Ectodermal cell (in vitro differentiated cells): ENCODE results near the gene TPRG1L.

ENCODE experiments used
- H3K27ac ChIP-seq: 2 replicates; pipeline ENCODE4 v1.7.0; 2013; ENCODE audit warnings: mild to moderate bottlenecking, low read depth, low read length; ENCODE audit not compliant: insufficient read depth, poor library complexity, severe bottlenecking
- H3K27me3 ChIP-seq: 2 replicates; pipeline ENCODE4 v1.7.0; 2013; ENCODE audit warnings: mild to moderate bottlenecking, low read length; ENCODE audit not compliant: insufficient read depth, control insufficient read depth, poor library complexity, severe bottlenecking
- H3K36me3 ChIP-seq: one replicate; pipeline ENCODE4 v1.7.0; 2013; ENCODE audit warnings: low read length; ENCODE audit not compliant: control insufficient read depth, insufficient read depth
- H3K4me1 ChIP-seq: one replicate; pipeline ENCODE4 v1.7.0; 2013; ENCODE audit warnings: low read length; ENCODE audit not compliant: control insufficient read depth, insufficient read depth
- H3K4me3 ChIP-seq: 2 replicates; pipeline ENCODE4 v1.7.0; 2013; ENCODE audit warnings: low read depth, low read length, control low read depth; ENCODE audit not compliant: insufficient read depth
- H3K9me3 ChIP-seq: 2 replicates; pipeline ENCODE4 v1.7.0; 2013; ENCODE audit warnings: mild to moderate bottlenecking, low read length, moderate library complexity; ENCODE audit not compliant: control insufficient read depth
- WGBS, 2 experiments: methylation state at CpG; one replicate each; pipeline ENCODE4 v1.1.7; 2013; ENCODE audit warnings: missing lambda C conversion rate in 2 of 2; 5-methylcytosine and 5-hydroxymethylcytosine counted together

TPRG1L gene

GRCh38 chr1:3600354-3600753, 24.5 kb upstream of the TPRG1L start:
- no peaks in the 10 kb centered on the region for H3K9me3 ChIP-seq
- peaks cover 27% of the 10 kb centered on the region for H3K4me1 ChIP-seq
- WGBS, 2 experiments, result 91 to 92% methylated on average over 10 of the region's 10 CpGs
- H3K27ac ChIP-seq, result no peak overlapping the region
- no peaks in the 10 kb centered on the region for H3K27me3 ChIP-seq
- no peak overlapping the region for H3K4me3 ChIP-seq
- H3K36me3 ChIP-seq, result no peaks in the 10 kb centered on the region

- Histone ChIP-seq H3K4me1 (peaks cover 27% of the 10 kb centered on the region), H3K27ac (no peak overlapping the region), H3K36me3 (no peaks in the 10 kb centered on the region), H3K4me3 (no peak overlapping the region), H3K9me3 (no peaks in the 10 kb centered on the region), H3K27me3 (no peaks in the 10 kb centered on the region)
- 85% methylated on average over 16 of the region's 16 CpGs for WGBS, 2 experiments
Observed at GRCh38 chr1:3601743-3602142, 23.1 kb upstream of the TPRG1L start.

GRCh38 chr1:3602375-3602774, 22.4 kb upstream of the TPRG1L start:
- no peak overlapping the region for H3K4me3 ChIP-seq
- H3K36me3 ChIP-seq, result no peaks in the 10 kb centered on the region
- WGBS, 2 experiments, result 91 to 94% methylated on average over 21 of the region's 21 CpGs
- H3K27ac ChIP-seq, result no peak overlapping the region
- peaks cover 26% of the 10 kb centered on the region for H3K4me1 ChIP-seq
- H3K9me3 ChIP-seq, result no peaks in the 10 kb centered on the region
- no peaks in the 10 kb centered on the region for H3K27me3 ChIP-seq

- WGBS, 2 experiments, result 95% methylated on average over 11 of the region's 11 CpGs
- Histone ChIP-seq H3K27me3 (no peaks in the 10 kb centered on the region), H3K4me1 (peaks cover 26% of the 10 kb centered on the region)
Observed at GRCh38 chr1:3603156-3603555, 21.7 kb upstream of the TPRG1L start.

GRCh38 chr1:3603571-3604467, 21.0 kb upstream of the TPRG1L start:
- Histone ChIP-seq H3K27me3 (no peaks in the 10 kb centered on the region), H3K36me3 (no peaks in the 10 kb centered on the region), H3K4me3 (no peak overlapping the region), H3K9me3 (no peaks in the 10 kb centered on the region), H3K4me1 (peaks cover 26% of the 10 kb centered on the region), H3K27ac (no peak overlapping the region)
- WGBS, 2 experiments, result 89 to 90% methylated on average over 29 of the region's 29 CpGs

More at GRCh38 chr1:3603156-3603555, 21.7 kb upstream of the TPRG1L start:
- Histone ChIP-seq H3K4me3 (no peak overlapping the region), H3K9me3 (no peaks in the 10 kb centered on the region), H3K36me3 (no peaks in the 10 kb centered on the region), H3K27ac (no peak overlapping the region)

GRCh38 chr1:3604468-3604974, 20.3 kb upstream of the TPRG1L start:
- H3K27me3 ChIP-seq, result no peaks in the 10 kb centered on the region
- WGBS, 2 experiments, result 92% methylated on average over 8 of the region's 8 CpGs
- no peak overlapping the region for H3K4me3 ChIP-seq
- H3K9me3 ChIP-seq, result no peaks in the 10 kb centered on the region
- H3K36me3 ChIP-seq, result no peaks in the 10 kb centered on the region
- peaks cover 26% of the 10 kb centered on the region for H3K4me1 ChIP-seq
- no peak overlapping the region for H3K27ac ChIP-seq

GRCh38 chr1:3604997-3605823, 19.6 kb upstream of the TPRG1L start:
- Histone ChIP-seq H3K4me1 (peaks cover 29% of the 10 kb centered on the region), H3K27ac (no peak overlapping the region), H3K27me3 (no peaks in the 10 kb centered on the region), H3K36me3 (no peaks in the 10 kb centered on the region), H3K4me3 (no peak overlapping the region), H3K9me3 (no peaks in the 10 kb centered on the region)
- WGBS, 2 experiments, result 85 to 89% methylated on average over 7 of the region's 7 CpGs

- Histone ChIP-seq H3K4me3 (no peak overlapping the region), H3K4me1 (peaks cover 33% of the 10 kb centered on the region), H3K9me3 (no peaks in the 10 kb centered on the region), H3K27ac (no peak overlapping the region), H3K36me3 (no peaks in the 10 kb centered on the region), H3K27me3 (peaks cover 8% of the 10 kb centered on the region)
- 88 to 89% methylated on average over 23 of the region's 23 CpGs for WGBS, 2 experiments
Observed at GRCh38 chr1:3606779-3607702, 17.8 kb upstream of the TPRG1L start.

- WGBS, 2 experiments, result 71 to 75% methylated on average over 18 of the region's 18 CpGs
- Histone ChIP-seq H3K36me3 (no peaks in the 10 kb centered on the region), H3K27me3 (peaks cover 14% of the 10 kb centered on the region), H3K27ac (no peak overlapping the region), H3K4me3 (no peak overlapping the region), H3K4me1 (peaks cover 37% of the 10 kb centered on the region), H3K9me3 (no peaks in the 10 kb centered on the region)
Observed at GRCh38 chr1:3607703-3608065, 17.1 kb upstream of the TPRG1L start.
